HG03196 (cell line): ENCODE data around the gene UTF1.

Experiments used
- ATAC-seq: cut with Tn5 transposase; IDR thresholded peaks from one replicate; pipeline ENCODE4 v1.9.1; 2021; ENCODE audit not compliant: unreplicated experiment

Gene UTF1

DNA sequence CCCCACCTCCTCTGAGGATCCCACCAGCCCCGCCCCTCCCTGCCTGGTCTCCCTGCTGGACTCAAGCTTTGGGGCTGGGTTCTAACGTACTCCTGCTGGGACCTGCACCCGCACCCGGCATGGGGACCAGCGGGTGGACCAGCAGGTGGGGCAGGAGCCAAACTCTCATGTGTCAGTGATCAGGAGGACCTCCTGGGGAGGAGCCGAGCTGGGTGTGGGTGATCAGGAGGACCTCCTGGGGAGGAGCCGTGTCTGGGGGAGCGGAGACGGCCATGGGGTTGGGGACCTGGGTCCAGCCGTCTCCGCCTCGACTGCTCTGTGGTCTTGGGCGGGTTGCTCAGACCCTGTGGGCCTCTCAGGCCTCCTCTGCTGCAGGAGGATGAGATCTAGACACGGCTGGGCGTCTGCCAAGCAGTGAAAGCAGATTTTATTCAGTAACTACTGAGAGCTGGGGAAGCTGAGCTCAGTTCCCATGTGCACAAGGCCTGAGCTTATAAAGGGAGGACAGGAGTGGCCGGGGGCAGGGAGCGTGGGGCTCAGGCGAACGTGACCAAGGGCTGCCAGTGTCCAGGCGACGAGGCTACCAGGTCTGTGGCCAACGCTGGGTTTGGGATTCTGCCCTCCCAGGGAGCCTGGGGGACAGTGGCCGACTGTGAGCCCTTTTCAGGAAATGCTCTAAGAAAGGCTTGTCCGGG lies 33.6 kb upstream of the UTF1 start:
- ATAC-seq: no peak

DNA sequence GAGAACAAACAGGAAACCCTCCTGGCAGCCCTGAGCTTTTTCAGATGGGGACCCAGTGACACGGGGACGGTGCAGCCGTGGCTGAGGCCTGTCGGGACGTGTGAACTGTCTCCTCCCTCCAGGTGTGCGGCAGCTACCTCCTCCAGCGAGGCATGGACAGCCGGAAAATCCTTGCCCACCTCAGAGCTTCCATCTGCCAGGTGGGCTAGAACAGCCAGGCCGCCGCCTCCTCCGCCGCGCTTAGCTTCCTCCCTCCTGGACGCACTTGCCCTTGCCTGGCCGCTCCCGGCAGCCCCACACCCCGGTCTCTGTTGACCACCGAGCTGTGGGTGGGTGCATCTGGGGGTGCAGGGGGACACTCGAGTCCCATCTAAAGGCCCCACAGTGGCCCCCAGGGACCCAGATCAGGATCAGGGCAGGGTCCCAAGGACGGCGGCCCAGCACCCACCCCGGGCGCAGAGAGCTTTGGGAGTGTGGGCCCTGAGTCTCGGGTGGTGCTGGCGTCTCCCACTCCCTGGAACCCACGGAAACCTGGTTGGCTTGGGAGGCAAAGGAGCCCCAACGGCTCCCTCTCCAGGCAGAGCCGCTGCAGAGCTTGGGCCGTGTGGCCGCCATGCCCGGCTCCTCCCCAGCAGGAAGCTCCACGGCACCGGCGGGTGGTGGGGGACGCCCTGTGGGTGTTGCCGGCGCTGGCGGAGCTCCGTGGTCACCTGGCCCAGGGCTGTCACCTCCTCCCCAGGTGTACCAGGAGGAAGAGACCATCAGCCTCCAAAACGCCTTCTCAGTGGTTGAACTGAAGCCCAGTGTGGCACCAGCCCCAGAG lies 32.9 kb upstream of the UTF1 start:
- no peak for ATAC-seq

DNA sequence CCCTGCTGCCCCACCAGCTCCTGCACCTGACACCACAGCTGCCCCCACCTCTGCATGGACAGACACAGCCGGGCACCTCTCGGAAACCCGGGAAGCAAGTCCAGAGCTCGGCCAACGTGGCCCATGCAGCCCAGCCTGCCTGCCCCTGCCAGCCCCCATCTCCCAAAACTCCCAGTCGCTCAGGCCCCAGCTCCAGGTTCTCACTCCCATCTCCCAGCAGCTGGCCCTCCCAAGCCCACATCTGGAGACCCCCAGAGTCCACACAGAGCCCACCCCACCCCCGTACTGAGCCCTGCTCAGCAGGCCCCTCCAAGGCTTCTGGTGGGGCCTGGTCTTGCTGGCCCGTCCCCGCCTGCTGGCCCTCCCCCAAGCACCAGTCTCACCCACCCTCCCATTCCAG lies 32.2 kb upstream of the UTF1 start:
- no peak for ATAC-seq

DNA sequence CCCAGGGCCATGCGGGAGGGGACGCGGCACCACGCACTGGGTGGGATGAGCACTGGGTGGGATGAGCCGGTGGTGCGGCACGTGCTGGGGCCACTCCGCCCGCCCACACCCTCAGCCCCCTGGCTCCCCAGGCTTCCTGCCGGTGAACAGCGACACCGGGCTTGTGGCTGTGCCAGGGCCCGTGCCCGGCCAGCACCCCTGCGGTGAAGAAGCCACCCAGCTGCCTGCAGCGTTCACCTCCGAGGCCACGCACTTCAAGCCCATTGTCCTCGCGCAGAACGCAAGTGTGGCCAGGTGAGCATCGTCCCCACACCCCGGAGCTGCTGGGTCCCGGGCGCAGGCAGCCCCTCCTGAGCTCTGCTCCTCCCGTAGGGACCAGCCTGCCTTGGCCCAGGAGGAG lies 31.8 kb upstream of the UTF1 start:
- ATAC-seq: no peak

DNA sequence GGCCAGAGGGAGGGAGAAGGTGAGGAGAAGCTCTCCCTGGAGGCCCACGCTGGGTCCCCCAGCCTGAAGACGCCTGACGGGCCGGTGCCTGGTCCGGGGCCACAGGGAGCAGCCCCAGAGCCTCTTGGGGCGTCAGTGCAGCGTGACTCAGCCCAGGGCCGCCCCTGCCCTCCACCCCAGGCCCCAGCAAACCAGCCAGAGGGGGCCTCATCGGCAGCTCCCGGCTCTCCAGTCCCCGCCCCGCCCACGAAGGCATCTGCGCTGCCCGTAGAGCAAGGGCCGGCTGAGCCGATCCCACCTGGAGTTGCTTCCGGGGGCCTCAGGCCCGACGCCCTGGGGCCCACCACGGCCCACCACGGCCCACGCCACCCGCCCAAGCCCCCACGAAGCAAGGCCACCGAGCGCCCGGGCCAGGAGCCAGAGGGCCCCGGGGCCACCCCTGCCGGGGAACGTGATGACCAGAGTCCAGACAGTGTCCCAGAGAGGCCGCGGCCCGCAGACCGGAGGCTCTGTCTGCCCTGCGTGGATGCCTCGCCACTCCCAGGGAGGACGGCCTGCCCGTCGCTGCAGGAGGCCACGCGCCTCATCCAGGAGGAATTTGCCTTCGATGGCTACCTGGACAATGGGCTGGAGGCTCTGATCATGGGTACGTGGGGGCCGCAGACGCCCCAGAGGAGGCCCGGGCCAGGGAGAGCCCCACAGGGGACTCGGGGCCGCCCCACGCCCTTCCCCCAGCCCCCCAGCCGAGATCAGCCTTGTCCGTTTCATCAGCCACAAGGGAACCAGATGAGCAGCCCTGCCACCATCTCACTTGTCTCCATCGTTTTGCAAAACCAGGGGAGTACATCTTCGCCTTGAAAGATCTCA lies 31.2 kb upstream of the UTF1 start:
- ATAC-seq: no peak

DNA sequence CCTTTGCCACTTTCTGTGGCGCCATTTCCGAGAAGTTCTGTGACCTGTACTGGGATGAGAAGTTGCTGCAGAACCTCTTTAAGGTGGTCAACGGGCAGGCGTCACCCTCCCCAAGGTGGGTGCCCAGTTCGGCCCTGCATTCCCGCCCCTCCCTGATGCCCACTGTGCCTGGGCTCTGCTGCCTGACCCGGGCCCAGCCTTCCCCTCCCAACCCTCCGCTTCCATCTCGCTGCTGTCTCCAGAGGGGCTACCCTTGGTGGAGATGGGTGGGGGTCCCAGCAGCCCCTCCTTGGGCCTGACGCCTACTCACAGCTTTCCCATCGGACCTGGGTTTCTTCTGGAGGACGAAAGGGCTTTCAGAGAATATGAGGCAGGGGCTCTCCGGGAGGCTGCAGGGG lies 30.5 kb upstream of the UTF1 start:
- no peak for ATAC-seq

DNA sequence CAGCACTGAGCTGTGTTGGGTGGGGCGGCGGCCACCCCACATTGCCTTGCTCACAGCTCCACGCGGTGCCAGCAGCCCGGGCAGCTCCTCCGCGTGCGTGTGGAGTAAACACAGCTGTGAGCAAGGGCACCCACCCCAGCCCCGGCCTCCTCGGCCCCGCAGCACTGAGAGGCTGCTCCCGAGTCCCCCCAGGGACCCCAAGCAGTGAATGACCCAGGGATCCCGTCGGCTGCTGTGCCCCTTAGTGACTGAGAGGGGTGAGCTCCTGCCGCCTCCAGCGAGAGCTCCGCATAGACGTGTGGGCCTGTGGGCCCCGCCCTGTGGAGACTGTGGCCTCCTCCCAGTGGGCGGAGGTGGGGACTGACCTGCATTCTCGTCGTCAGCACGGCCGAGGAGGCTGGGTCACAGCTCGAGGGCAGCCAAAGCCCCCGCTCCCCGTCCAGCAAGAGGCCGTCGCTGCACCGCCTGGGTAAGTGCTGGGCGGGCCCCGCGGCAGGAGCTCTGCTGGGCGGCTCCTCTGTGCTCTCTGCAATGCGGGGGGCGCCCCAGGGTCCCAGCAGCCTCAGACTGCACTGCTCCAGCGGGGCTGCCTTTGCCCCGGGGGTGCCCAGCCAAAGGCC lies 29.9 kb upstream of the UTF1 start:
- ATAC-seq: no peak

DNA sequence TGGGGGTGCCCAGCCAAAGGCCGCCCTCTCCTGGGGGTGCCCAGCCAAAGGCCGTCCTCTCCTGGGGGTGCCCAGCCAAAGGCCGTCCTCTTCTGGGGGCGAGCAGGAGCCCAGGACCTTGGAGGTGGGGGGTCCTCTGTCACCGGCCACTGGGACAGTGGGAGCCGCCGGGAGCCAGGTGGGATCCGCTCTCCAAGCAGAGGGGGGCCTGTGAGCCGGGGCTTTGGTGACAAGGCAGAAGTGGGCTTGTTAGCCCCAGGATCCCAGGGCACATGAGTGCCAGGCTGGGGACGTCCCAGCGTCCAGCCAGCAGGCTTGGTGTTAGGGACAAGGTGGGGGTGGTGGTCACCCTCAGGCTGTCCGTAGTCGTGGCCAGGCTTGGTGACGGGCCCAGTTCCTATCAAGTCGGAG lies 29.4 kb upstream of the UTF1 start:
- ATAC-seq: no peak

DNA sequence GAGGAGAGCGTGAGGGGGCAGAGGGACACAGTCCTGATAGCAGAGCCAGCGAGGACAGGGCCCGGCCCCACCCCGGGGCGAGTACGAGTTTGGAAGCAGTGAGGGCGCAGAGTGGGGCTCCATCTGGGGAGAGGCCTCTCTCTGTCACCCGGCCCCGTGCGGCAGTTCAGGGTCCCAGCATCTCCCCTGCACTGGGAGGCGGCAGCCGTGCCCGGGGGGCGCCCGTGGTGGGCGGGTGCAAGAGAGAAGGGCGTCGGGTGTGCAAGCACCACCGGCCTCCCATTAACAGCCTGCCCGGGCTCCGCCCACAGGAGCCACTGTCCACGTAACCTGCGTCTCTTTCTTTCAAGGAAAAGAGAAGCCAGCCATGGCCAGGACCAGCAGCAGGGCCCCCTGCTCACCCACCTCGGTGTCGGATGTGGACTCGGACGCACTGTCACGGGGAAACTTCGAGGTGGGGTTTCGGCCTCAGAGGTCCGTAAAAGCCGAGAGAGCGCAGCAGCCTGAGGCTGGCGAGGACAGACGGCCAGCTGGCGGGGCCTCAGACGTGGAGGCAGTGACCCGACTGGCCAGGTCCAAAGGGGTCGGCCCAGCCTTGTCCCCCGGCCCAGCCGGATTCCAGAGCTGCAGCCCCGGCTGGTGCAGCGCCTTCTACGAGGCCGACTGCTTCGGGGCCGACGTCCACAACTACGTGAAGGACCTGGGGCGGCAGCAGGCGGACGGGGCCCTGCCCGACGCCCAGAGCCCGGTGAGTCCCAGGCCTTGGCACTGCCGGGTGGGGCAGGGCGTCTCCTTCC lies 28.7 kb upstream of the UTF1 start:
- no peak for ATAC-seq

DNA sequence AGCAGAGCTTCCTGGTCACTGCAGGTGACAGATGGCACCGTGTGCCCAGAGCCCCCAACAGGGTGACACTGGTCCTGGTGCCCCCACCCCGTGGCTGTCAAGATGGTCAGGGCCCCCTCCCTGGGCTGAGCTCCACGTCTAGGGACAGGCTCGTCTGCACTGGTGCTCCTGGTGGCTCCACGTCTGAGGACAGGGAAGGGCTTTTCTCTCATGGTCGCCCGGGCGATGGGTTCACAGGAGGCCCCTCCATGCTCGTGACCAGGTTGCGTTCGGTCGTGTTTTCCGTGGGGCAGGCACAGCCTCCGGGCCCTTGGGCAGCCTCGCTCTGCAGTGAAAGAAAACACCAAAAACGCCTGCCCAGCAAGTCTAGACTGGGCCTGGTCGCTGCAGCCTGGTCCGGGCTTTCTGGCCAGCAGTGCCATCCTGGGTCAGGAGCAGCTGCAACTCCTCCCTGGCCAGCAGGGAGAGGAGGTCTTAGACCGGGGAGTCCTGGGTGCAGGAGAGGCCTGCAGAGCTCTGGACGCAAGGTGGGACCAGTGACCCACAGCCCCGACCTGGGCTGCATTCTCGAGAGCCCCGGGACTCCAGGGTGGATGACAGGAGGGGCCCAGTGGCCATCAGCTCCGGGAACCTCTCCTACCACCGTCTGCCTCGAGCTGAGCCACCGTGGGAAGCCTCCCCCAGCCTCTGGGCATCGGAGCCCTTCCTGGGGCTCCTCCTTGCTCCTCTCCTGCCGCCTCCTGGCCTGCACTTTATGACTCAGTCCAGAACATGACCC lies 27.9 kb upstream of the UTF1 start:
- no peak for ATAC-seq

DNA sequence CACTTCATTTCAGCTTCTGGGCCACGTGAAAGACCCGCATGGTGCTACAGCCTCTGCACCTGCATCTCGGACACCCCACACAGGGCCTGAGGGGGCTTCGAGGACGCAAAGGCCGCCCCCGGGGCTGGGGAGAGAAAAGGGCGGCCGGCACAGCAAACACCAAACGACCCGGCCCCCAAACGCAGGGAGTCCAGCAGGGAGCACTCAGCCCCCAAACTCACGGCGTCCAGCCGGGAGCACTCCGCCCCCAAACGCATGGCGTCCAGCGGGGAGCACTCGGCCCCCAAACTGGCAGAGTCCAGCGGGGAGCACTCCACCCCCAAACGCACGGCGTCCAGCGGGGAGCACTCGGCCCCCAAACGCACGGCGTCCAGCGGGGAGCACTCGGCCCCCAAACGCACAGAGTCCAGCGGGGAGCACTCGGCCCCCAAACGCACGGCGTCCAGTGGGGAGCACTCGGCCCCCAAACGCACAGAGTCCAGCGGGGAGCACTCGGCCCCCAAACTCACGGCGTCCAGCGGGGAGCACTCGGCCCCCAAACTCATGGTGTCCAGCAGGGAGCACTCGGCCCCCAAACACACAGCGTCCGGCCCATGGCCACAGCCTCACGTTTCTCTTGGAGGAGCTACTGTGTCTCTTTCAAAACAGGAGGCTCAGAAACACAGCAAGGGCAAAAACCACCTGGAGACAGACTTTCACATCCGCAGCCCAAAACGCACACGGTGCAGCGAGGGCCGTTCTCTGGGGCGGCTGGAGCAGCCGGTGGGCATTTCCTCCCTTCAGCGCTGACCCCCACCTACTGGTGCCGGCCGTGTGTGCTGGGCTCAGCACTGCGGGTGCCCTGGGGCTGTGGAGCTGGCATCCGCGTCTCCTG lies 27.0 kb upstream of the UTF1 start:
- ATAC-seq: no peak

DNA sequence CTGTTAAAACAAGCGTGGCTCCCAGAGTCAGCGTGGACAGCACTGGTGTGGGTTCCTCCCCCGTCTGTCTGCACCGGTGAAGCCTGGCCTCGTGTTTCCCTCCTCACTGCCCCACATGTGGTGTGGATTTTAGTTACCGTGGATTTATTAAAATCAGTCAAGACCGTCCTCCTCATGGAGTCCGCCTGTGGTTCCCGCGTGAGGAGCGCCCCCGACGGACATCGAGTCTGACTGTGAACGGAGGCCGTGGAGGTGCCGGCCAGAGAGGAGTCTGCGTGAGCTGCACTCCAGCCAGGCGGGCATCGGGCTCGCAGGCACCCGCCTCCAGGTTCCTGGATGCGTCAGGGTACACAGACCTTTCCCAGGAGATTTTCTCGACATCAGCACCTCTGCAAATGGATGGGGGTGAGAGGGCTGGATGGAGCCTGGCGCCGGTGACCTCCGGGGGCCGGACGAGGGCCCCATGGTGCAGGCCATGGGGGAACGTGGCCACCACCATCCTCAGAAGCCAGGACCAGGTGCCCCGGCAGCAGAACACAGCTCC lies 26.3 kb upstream of the UTF1 start:
- ATAC-seq: no peak

DNA sequence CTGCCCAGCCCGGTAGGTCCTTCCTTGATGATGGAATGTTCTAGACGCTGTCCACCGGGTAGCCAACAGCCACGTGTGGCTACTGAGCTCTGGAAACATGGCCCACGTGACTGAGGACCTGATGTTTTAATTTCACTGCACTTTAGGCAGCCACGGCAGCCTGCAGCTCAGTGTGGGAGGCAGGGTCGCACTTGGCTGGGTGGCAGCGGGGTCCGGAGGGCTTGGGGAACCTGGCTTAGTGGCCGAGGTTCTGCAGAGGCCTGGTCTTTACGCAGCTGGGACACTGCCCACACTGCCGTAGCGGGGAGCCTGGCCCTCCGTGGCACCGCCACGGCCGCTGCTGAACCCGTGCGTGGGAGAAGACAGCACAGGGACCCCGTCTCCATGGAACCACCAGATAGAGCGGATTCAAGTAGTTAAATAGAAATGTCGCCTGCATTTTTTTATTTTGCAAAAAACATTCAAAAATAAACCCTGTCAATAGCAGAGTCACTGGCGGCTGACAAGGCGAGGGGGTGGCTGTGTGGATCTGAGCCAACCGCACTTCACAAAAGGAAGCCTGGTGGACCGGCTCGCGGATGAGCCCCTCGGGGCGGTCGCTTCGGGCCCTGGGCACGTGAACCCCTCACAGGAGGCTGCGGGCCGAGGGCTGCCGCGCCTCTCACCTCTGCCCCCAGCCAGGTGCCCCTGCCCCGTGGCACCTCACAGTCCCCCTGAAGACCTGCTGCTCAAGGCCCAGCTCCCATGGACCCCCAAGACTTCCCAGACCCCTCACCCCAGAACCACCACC lies 25.6 kb upstream of the UTF1 start:
- no peak for ATAC-seq

DNA sequence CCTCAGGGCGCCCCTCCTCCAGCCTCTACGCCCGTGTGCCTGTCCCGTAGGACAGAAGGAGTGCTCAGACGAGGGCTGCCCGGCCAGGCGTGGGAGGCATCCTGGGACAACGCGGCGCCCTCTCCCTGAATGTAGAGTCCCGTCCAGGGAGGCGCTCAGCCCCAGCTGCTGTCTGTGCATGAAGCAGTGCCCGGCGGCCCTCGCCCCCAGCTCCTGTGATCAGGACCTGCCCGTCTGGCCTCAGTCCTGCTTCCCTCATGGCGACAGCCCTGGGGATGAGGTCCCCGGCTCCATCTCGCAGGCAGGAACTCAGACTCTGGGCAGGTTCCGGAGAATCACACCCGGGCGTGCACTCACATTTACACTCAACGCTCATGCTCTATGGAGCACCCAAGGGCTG lies 24.9 kb upstream of the UTF1 start:
- ATAC-seq: no peak

DNA sequence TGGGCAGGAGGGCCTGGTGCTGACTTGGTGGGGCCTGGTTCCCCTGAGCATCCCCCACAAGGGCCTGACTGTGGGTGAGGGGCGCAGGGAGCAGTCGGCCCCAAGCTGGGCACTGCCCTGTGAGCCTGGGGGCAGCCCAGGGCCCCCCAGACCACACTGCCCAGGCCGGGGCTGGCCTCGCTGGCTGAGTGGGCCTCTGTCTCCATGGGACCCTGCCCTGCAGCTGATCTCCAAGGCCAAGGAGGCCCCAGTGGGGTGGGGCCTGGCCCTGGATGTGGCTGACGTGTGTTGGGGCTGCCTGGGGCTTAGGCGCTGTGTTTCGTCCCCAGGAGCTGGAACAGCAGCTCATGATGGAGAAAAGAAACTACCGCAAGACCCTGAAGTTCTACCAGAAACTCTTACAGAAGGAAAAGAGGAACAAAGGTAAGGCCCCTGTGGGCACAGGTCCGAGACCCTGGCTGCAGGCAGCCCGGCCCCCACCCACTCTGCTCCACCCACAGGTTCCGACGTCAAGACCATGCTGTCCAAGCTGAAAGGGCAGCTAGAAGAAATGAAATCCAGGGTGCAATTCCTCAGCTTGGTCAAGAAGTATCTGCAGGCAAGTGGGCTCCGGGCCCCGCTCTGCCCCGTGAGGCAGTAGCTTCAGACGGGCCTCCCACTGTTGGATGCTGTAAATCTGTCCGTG lies 23.5 kb upstream of the UTF1 start:
- no peak for ATAC-seq

DNA sequence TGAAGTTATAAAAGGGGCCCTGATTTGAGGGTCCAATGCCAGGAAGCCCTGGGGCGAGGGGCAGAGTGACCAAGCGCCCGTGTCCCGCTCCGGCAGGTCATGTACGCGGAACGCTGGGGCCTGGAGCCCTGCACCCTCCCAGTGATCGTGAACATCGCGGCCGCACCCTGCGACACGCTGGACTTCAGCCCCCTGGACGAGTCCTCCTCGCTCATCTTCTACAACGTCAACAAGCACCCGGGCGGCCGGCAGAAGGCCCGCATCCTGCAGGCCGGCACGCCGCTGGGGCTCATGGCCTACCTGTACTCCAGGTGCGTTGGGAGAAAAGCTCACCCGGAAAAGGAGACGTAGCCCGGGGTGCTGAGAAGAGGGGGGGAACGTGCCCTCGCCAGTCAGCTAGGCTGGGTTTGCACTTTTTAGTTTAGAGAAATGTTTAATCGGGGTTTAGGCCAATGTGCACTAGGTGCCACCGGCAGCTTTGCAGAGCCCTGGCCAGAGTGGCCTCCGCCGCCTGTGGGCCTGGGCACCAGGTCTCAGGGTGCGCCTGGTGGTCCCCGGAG lies 22.9 kb upstream of the UTF1 start:
- ATAC-seq: no peak

DNA sequence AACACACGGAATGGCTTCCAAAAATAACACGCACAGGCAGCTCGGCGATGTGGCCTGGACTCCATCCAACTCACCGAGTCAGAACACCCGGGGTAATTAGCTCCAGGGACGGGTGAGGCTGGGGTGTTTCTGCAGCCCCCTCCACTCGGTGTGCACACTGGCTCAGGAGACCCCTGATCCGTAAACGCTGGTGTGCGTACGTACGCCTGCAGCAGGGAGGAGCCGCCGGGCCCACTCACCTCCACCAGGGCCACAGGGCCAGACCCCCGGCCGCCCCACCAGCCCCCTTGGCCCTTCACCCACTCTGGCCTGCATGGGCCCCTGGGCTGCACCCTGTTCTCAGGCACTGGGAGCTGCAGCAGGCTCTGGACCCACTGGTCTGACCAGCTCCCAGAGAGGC lies 22.4 kb upstream of the UTF1 start:
- ATAC-seq: no peak
